Measurements from ENCODE around the gene TP63. TPM values are rescaled to one million over a fixed set of nuclear protein-coding genes. Genes with fewer than 3 reads are reported as not detected.

TP63 gene
- total RNA-seq, 2 experiments from 2014 or later, result 0.58 to 1.1 TPM

GRCh38 chr3:189839576-189839975 lies 208.4 kb downstream of the TP63 start:
- no peak overlapping the region for H3K27ac Mint-ChIP-seq
- no peaks in the 10 kb centered on the region for H3K36me3 Mint-ChIP-seq

GRCh38 chr3:189841473-189842205 lies 210.4 kb downstream of the TP63 start:
- no peak overlapping the region for H3K27ac Mint-ChIP-seq
- no peaks in the 10 kb centered on the region for H3K36me3 Mint-ChIP-seq
- ATAC-seq, result peak; percentile 47
- CTCF ChIA-PET, result interaction anchor here (1.2 to 1.6 kb wide), 2 partner anchors 12 to 86 kb away, joined by 3 read pairs; no protein-coding TSS in a partner anchor
- H3K9me3 Mint-ChIP-seq (ENCODE audit: low read depth), result no peaks in the 10 kb centered on the region
- H3K4me1 Mint-ChIP-seq, result peaks cover 9% of the 10 kb centered on the region
- H3K27me3 Mint-ChIP-seq, result peaks cover 2% of the 10 kb centered on the region
- H3K4me3 Mint-ChIP-seq, result no peak overlapping the region
- DNase-seq, result no peak

More at GRCh38 chr3:189839576-189839975, 208.4 kb downstream of the TP63 start:
- peaks cover 2% of the 10 kb centered on the region for H3K27me3 Mint-ChIP-seq
- ATAC-seq, result no peak
- H3K4me1 Mint-ChIP-seq, result peaks cover 9% of the 10 kb centered on the region
- no peaks in the 10 kb centered on the region for H3K9me3 Mint-ChIP-seq (ENCODE audit: low read depth)
- CTCF ChIA-PET, result no interaction called here
- no peak for DNase-seq
- no peak overlapping the region for H3K4me3 Mint-ChIP-seq

DNA sequence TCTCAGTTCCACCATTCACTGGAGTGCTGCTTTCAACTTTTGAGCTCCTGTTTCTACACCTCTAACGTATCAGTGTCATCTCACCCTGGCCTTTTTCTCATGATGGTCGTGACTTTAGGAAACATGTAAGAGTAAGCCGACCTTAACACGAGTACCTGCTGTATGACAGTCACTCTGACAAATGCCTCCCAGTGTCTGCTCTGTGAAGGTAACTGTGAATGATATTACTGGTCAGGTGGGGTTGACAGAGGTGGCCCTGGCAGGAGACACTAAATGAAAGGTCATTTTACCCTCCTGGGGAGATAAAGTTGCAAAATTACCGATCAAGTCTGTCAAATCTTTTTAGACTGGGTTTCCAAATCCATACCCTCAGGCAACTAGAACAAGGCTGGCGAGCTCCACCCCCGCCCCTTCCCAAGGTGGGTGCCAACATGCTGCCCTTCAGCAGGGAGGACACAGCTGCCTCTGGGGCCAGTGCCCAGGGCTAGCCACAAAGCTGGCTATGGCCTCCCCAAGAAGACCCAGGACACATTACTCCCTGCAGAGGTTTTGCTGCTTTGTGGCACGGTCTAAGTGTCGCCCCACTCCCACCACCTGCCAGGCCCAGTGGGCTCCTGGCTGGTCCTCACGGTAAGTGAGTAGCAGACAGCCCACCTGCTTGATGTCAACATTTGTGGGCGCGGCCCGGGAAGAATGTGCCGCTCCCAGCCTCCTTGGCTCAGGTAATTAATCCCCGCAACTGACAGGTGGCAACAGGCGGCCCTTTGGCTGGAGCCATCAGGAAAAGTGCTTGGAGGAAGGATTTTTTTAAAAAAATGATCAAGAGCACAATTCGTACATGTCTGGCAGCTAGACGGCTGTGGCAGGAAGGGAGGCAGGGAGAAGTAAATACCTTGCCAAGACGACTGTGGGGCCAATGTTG lies 211.8 kb downstream of the TP63 start:
- no peaks in the 10 kb centered on the region for H3K36me3 Mint-ChIP-seq
- no peak overlapping the region for H3K4me3 Mint-ChIP-seq
- ATAC-seq (no peak), DNase-seq (no peak)
- H3K27me3 Mint-ChIP-seq, result peaks cover 2% of the 10 kb centered on the region
- H3K27ac Mint-ChIP-seq, result no peak overlapping the region
- peaks cover 9% of the 10 kb centered on the region for H3K4me1 Mint-ChIP-seq
- CTCF ChIA-PET, result interaction anchor here (1.2 to 1.6 kb wide), 2 partner anchors 11 to 85 kb away, joined by 3 read pairs; no protein-coding TSS in a partner anchor
- H3K9me3 Mint-ChIP-seq (ENCODE audit: low read depth), result no peaks in the 10 kb centered on the region

DNA sequence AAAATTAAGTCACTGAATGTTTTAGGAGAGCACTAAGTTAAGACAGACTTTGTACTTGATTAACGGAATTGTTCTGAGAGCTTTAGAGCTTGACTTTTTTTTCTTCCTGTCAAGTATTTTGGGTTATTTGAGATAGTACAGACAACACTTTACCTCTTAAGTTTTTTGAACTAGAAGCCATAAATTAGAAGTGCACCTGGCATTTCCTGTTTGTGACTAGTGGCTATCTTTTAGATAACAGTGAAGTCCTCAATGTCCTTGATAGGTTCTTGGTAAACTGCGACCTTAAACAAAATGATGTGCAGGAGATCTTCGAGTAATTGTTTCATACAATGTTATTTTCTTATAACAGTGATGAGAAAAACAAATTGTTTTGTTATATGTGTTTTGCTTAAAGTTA lies 213.9 kb downstream of the TP63 start:
- CTCF ChIA-PET, result no interaction called here
- peaks cover 9% of the 10 kb centered on the region for H3K4me1 Mint-ChIP-seq
- no peaks in the 10 kb centered on the region for H3K36me3 Mint-ChIP-seq
- no peak for DNase-seq
- no peaks in the 10 kb centered on the region for H3K9me3 Mint-ChIP-seq (ENCODE audit: low read depth)
- H3K27ac Mint-ChIP-seq, result no peak overlapping the region
- peaks cover 3% of the 10 kb centered on the region for H3K27me3 Mint-ChIP-seq
- H3K4me3 Mint-ChIP-seq, result no peak overlapping the region
- ATAC-seq, result no peak

GRCh38 chr3:189848395-189849040 lies 217.3 kb downstream of the TP63 start:
- Mint-ChIP-seq H3K4me1 (no peaks in the 10 kb centered on the region), H3K27me3 (peaks cover 3% of the 10 kb centered on the region), H3K9me3 (ENCODE audit: low read depth) (no peaks in the 10 kb centered on the region)

DNA sequence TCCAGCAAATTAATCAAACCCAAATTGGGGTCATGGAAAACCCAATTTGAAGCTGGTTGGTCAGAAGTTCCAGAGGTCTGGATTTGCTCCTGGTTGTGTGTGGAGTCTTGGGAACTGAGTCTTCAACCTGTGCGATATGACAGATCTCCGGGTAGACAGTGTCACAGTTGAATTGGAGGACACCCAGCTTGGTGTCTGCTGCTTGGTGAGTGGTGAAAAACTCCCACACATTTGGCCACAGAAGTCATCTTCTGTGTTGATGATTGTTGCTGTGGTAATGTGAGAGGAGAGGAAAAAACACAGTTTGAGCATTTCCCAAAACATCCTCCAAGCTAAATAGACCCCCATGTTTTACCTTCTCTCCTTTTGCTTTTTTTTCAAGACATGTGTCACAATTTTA lies 218.1 kb downstream of the TP63 start:
- peaks cover 3% of the 10 kb centered on the region for H3K27me3 Mint-ChIP-seq
- no peaks in the 10 kb centered on the region for H3K36me3 Mint-ChIP-seq

More at GRCh38 chr3:189848395-189849040, 217.3 kb downstream of the TP63 start:
- H3K36me3 Mint-ChIP-seq, result no peaks in the 10 kb centered on the region
- no peak for DNase-seq
- no peak overlapping the region for H3K4me3 Mint-ChIP-seq
- CTCF ChIA-PET, result no interaction called here
- no peak overlapping the region for H3K27ac Mint-ChIP-seq
- no peak for ATAC-seq

GRCh38 chr3:189851682-189852081 lies 220.5 kb downstream of the TP63 start:
- H3K36me3 Mint-ChIP-seq, result no peaks in the 10 kb centered on the region
- no peaks in the 10 kb centered on the region for H3K4me1 Mint-ChIP-seq
- DNase-seq (no peak), ATAC-seq (no peak)
- no peaks in the 10 kb centered on the region for H3K9me3 Mint-ChIP-seq (ENCODE audit: low read depth)
- H3K27ac Mint-ChIP-seq, result no peak overlapping the region
- peaks cover 5% of the 10 kb centered on the region for H3K27me3 Mint-ChIP-seq
- CTCF ChIA-PET, result no interaction called here
- no peak overlapping the region for H3K4me3 Mint-ChIP-seq

More for the DNA sequence above, 218.1 kb downstream of the TP63 start:
- CTCF ChIA-PET, result no interaction called here
- no peaks in the 10 kb centered on the region for H3K9me3 Mint-ChIP-seq (ENCODE audit: low read depth)
- H3K27ac Mint-ChIP-seq, result no peak overlapping the region
- DNase-seq, result no peak
- H3K4me3 Mint-ChIP-seq, result no peak overlapping the region
- H3K4me1 Mint-ChIP-seq, result no peaks in the 10 kb centered on the region
- ATAC-seq, result no peak

DNA sequence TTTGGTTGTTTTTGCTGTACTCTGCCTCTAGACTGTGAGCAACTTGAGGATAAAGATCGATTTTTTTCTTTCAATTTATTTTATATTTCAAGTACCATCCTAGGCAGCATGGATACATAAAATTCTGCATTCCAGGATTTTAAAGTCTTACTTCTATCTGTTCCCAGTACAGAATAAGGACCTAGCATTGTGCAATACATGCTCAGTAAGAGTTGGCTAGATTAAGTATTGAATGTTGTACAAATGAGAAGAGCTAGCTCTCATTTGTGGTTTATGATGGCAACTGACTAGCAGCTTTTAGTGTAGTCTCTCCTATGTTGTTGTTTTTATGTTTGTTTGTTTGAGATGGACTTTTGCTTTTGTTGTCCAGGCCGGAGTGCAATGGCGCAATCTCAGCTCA lies 222.7 kb downstream of the TP63 start:
- CTCF ChIA-PET, result interaction anchor here (0.8 kb wide), 1 partner anchor 12 kb away, joined by 3 read pairs; no protein-coding TSS in a partner anchor
- H3K36me3 Mint-ChIP-seq, result no peaks in the 10 kb centered on the region
- no peak overlapping the region for H3K4me3 Mint-ChIP-seq
- DNase-seq, result no peak
- H3K27me3 Mint-ChIP-seq, result peaks cover 7% of the 10 kb centered on the region
- no peak for ATAC-seq
- H3K9me3 Mint-ChIP-seq (ENCODE audit: low read depth), result no peaks in the 10 kb centered on the region
- H3K27ac Mint-ChIP-seq, result no peak overlapping the region
- H3K4me1 Mint-ChIP-seq, result no peaks in the 10 kb centered on the region

DNA sequence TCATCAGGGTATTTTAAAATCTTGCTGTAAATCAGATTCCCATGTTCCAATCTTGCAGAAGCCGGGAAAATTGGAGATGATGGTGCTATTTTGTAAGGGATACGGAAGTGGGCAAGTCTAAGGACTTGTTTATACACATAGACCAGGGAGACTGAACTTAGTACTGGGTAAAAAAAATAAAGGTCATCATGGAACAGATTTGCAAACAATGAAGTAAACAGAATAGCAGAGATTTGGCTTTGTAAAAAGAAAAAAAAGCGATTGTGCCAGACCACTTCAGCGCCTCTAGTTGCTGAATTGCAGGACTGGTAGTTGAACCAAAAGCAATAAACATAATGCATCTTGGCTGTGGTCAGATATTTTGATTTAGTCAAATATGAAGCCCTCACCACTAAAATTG lies 229.1 kb downstream of the TP63 start:
- no peaks in the 10 kb centered on the region for H3K4me1 Mint-ChIP-seq
- CTCF ChIA-PET, result no interaction called here
- H3K9me3 Mint-ChIP-seq (ENCODE audit: low read depth), result no peaks in the 10 kb centered on the region
- H3K4me3 Mint-ChIP-seq, result no peak overlapping the region
- H3K36me3 Mint-ChIP-seq, result no peaks in the 10 kb centered on the region
- DNase-seq (no peak), ATAC-seq (no peak)
- peaks cover 4% of the 10 kb centered on the region for H3K27me3 Mint-ChIP-seq
- no peak overlapping the region for H3K27ac Mint-ChIP-seq

DNA sequence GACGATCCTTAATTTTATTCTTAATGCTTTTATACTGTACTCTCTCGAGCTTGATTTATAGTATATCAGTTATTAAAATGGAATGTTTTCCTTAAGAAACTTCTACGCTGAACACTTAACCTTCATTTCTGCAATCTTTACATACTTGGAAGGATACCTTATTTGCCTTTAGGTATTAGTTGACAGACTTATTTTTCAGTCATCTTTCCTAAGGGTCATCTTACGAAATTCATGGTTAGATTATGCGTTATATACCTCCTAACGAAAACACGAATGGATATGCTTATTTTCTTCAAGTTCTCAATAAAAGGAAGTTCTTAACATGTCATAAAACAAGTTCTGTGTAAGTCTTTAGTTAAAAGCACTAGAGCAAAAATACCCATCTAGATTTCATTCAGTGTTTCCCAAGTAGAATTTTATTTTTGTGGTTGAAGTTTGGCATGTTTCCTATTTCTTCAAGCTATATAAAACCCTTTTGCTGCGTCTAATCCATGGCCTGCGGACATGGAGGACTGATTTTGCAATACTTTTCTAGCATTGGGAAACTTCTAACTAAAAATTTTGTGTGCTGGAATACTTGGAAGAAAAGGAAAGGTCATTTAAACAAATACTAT lies 231.3 kb downstream of the TP63 start:
- Mint-ChIP-seq H3K9me3 (ENCODE audit: low read depth) (no peaks in the 10 kb centered on the region), H3K4me1 (no peaks in the 10 kb centered on the region), H3K27me3 (peaks cover 3% of the 10 kb centered on the region), H3K4me3 (no peak overlapping the region), H3K27ac (no peak overlapping the region), H3K36me3 (no peaks in the 10 kb centered on the region)
- CTCF ChIA-PET, result no interaction called here
- no peak for DNase-seq
- no peak for ATAC-seq

DNA sequence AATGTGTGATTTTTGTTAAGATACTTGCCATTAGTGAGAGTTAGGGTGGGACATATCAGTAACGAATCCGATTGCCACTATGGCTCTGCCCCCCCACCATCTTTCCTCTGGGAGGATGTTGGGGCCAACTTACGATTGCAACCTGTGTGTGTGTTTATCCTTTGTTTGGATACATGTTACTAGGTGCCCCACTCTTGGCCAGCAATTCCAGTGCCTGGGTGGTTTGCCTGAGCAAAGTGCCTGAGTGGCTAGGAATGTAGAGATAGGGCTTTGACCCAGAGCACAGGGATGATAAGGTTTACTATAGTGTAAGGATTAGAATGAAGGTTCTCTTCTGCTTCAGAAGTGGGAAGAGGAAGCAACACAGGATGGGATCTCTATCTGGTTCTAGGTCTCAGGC lies 231.8 kb downstream of the TP63 start:
- Mint-ChIP-seq H3K9me3 (ENCODE audit: low read depth) (no peaks in the 10 kb centered on the region), H3K27me3 (peaks cover 3% of the 10 kb centered on the region), H3K36me3 (no peaks in the 10 kb centered on the region), H3K4me3 (no peak overlapping the region), H3K27ac (no peak overlapping the region), H3K4me1 (no peaks in the 10 kb centered on the region)
- ATAC-seq (no peak), DNase-seq (no peak)
- CTCF ChIA-PET, result no interaction called here

DNA sequence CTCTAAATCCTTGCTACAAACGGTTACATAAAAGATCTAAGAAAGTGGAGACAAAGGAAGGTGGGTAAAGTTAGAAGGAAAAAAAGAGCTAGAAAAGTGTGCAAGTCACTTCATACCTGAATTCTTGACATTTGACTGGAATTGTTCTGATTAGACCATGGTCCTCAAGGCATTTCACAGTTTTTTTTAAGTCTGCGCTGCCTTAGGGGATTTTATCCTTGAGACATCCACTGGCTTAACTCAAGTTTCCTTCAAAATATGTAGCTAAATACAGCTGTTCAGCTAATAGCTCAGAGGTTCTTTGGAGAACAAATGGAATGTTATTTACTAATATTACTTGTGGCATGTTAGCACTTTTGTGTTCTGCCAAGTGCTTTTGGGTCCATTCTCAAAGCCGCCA lies 236.9 kb downstream of the TP63 start:
- CTCF ChIA-PET, result no interaction called here
- H3K36me3 Mint-ChIP-seq, result no peaks in the 10 kb centered on the region

DNA sequence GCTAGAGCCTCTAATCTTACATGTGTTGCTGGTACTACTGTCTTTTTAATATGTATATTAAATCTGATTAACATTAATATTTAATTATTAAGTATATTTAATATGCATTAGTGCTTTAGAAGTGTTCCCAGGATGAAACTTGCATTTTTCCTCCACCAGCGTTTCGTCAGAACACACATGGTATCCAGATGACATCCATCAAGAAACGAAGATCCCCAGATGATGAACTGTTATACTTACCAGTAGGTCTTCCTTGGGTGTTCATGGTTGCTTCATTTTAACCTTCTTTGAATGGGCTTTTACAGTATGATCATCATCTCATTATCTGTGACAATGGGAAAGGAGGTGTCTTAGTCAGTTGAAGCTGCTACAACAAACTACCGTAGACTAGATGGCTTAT lies 238.0 kb downstream of the TP63 start:
- CTCF ChIA-PET, result no interaction called here
- no peak overlapping the region for H3K4me3 Mint-ChIP-seq
- no peak for ATAC-seq
- no peaks in the 10 kb centered on the region for H3K4me1 Mint-ChIP-seq
- DNase-seq, result no peak
- H3K27ac Mint-ChIP-seq, result no peak overlapping the region
- no peaks in the 10 kb centered on the region for H3K9me3 Mint-ChIP-seq (ENCODE audit: low read depth)
- H3K36me3 Mint-ChIP-seq, result no peaks in the 10 kb centered on the region
- no peaks in the 10 kb centered on the region for H3K27me3 Mint-ChIP-seq

More for the DNA sequence above, 236.9 kb downstream of the TP63 start:
- no peak overlapping the region for H3K27ac Mint-ChIP-seq
- H3K4me3 Mint-ChIP-seq, result no peak overlapping the region
- no peak for DNase-seq
- no peaks in the 10 kb centered on the region for H3K27me3 Mint-ChIP-seq
- ATAC-seq, result no peak
- no peaks in the 10 kb centered on the region for H3K9me3 Mint-ChIP-seq (ENCODE audit: low read depth)
- no peaks in the 10 kb centered on the region for H3K4me1 Mint-ChIP-seq
